Central memory CD8-positive, alpha-beta T cell (primary cell): ENCODE data around the gene WDFY3.
"Not testable (repeated sequence)": the region's sequence is repeated elsewhere in the genome, so short reads cannot be mapped to it uniquely, and the experiment has no call there.

Source experiments
- ATAC-seq: fragments of 150-1000 bp; cut with Tn5 transposase; replicated peaks from 2 replicates; pipeline ENCODE4 v1.10.0; 2022; ENCODE audit warnings: mild to moderate bottlenecking, moderate FRiP score, moderate number of reproducible peaks; ENCODE audit not compliant: poor library complexity, severe bottlenecking; ENCODE audit errors: extremely low read depth
- DNase-seq, 2 donors: peaks; one replicate each; pipeline ENCODE4 v3.0.0; 2021; ENCODE audit warnings: low spot score in 2 of 2
- H3K27ac Mint-ChIP-seq: one replicate; pipeline ENCODE4 v1.8.0; 2022; ENCODE audit warnings: low read depth, mild to moderate bottlenecking, moderate library complexity, mixed read lengths
- H3K27me3 Mint-ChIP-seq: one replicate; pipeline ENCODE4 v1.8.0; 2022; ENCODE audit warnings: mixed read lengths
- H3K36me3 Mint-ChIP-seq: one replicate; pipeline ENCODE4 v1.8.0; 2022; ENCODE audit warnings: mild to moderate bottlenecking, moderate library complexity, mixed read lengths; ENCODE audit not compliant: insufficient read depth
- H3K4me1 Mint-ChIP-seq: one replicate; pipeline ENCODE4 v1.8.0; 2022; ENCODE audit warnings: mixed read lengths
- H3K4me3 Mint-ChIP-seq: one replicate; pipeline ENCODE4 v1.8.0; 2022; ENCODE audit warnings: mild to moderate bottlenecking, moderate library complexity, mixed read lengths
- H3K9me3 Mint-ChIP-seq: one replicate; pipeline ENCODE4 v1.8.0; 2022; ENCODE audit warnings: mixed read lengths

WDFY3 gene

DNA sequence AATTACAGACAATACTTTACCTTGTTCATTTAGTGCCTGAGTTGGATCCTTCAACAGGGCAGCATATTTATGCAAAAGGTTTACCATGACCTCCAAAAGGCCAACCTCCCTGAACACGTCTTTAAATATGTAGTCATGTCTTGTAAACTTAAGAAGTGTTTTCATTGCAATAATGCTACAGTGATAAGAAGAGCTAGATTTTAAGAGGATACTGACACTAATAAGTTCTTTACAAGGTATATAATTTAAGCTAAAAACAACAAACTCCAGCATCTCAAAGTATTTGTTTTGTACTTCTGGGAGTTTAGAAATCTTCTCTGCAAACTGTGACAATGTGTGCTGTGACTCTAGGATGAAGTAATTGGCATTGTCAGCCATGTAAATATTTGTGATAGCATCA lies 145.4 kb downstream of the WDFY3 start:
- DNase-seq = no peak
- ATAC-seq = no peak
- Mint-ChIP-seq H3K27ac (no peak overlapping the region), H3K4me3 (no peak overlapping the region), H3K4me1 (no peaks in the 10 kb centered on the region), H3K36me3 (no peaks in the 10 kb centered on the region), H3K9me3 (peaks cover 4% of the 10 kb centered on the region), H3K27me3 (no peaks in the 10 kb centered on the region)

DNA sequence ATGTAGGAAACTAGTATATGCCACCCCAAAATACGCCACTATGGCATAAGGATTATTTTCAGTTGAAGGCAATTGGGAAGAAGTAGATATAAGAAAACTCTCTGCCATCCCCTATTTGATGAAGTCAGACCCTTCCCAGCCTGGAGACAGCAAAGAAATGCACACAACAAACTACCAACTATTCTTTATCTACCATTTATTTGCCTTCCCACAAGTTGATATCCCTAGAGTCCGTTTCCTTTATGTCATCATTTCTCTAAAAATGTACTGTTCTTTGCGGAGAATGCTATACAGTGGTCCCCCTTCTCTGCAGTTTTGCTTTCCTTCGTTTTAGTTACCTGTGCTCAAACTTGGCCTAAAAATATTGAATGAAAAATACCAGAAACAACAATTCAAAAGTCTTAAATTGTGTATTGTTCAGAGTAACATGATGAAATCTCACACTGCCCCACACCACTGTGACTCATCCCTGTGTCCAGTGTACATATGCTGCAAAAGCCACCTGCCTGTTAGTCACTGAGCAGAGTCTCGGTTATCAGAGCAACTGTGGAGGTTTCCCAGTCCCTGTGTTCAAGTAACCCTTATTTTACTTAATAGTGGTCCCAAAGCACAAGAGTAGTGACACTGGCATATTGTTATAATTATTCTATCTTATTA lies 152.3 kb downstream of the WDFY3 start:
- Mint-ChIP-seq H3K27me3 (no peaks in the 10 kb centered on the region), H3K27ac (no peak overlapping the region), H3K4me1 (no peaks in the 10 kb centered on the region), H3K36me3 (no peaks in the 10 kb centered on the region), H3K9me3 (peaks cover 4% of the 10 kb centered on the region), H3K4me3 (no peak overlapping the region)
- ATAC-seq (no peak), DNase-seq (no peak)

DNA sequence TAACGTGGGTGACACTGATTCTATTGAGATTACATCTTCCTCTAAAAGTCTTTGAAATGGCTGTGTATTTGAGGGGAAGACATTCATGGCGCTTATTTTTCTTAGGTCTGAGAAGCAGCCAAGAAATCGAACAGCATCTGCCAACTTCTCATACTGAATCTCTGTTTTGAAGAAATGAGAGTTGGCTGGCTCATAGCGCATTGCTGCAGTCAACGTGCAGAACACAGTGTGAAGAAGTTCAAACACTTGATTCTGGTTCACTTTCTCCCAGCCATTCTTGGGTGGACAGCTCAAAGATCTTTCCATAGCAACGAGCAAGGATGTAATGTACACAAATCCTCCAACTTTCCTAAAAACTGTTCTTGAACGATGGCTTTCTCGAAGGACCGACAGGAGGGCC lies 156.5 kb downstream of the WDFY3 start:
- Mint-ChIP-seq H3K27me3 (no peaks in the 10 kb centered on the region), H3K4me3 (no peak overlapping the region), H3K9me3 (peaks cover 5% of the 10 kb centered on the region), H3K4me1 (no peaks in the 10 kb centered on the region), H3K27ac (no peak overlapping the region), H3K36me3 (no peaks in the 10 kb centered on the region)
- no peak for ATAC-seq
- DNase-seq = no peak

DNA sequence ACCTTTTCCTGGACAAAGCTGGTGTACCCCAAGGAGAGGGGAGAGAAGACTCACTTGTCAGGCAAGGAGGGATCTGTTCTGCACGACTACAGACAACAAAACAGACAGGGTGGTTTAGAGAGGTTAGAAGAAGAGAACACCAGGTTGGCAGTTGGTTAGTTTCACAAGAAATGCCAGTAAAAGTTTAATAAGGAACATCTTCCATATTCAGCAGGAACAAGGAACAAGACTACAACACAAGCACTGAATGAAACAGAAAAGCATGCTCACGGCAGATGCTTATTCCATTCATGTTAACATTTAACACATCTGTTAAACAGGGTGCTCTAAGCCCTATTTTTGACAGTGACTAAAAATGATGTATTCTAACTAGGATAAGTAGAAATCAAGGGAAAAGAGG lies 158.2 kb downstream of the WDFY3 start:
- Mint-ChIP-seq H3K27me3 (no peaks in the 10 kb centered on the region), H3K27ac (no peak overlapping the region), H3K4me1 (no peaks in the 10 kb centered on the region), H3K9me3 (peaks cover 5% of the 10 kb centered on the region), H3K4me3 (no peak overlapping the region), H3K36me3 (no peaks in the 10 kb centered on the region)
- ATAC-seq (no peak), DNase-seq (no peak)

DNA sequence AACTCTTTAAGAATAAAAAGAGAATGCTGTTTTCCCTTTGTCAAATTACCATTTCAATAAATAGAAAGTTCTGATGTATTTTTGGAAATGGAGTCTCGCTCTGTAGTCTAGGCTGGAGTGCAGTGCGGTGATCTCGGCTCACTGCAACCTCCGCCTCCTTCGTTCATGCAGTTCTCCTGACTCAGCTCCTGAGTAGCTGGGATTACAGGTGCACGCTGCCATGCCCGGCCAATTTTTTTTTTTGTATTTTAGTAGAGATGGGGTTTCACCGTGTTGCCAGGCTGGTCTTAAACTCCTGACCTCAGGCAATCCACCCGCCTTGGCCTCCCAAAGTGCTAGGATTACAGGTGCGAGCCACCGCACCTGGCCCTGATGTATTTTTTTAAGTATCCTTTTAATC lies 159.9 kb downstream of the WDFY3 start:
- H3K9me3 Mint-ChIP-seq, H3K27ac Mint-ChIP-seq, H3K4me3 Mint-ChIP-seq, H3K4me1 Mint-ChIP-seq, H3K27me3 Mint-ChIP-seq, DNase-seq, ATAC-seq, H3K36me3 Mint-ChIP-seq: not testable (repeated sequence)

DNA sequence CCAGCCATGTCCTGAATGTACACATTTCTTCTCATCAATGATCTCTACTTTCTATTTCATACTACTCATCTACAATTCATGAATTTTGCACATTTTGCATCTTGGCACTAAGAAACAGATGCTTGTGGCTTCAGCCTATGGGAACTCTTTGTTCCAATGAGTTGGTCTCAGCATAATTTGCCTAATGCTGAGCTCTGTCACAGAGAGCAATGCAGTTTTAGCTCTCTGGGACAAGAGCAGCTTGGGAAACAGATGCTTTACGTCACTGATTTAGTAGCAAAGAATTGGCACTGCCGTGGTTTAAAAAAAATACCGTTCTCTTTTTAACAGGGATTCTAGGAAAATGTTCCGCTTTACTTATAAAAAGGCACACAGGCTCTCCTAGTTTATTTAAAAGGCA lies 162.4 kb downstream of the WDFY3 start:
- Mint-ChIP-seq H3K27ac (no peak overlapping the region), H3K36me3 (no peaks in the 10 kb centered on the region), H3K27me3 (no peaks in the 10 kb centered on the region), H3K4me1 (no peaks in the 10 kb centered on the region), H3K9me3 (peaks cover 1% of the 10 kb centered on the region), H3K4me3 (no peak overlapping the region)
- no peak for DNase-seq
- no peak for ATAC-seq

DNA sequence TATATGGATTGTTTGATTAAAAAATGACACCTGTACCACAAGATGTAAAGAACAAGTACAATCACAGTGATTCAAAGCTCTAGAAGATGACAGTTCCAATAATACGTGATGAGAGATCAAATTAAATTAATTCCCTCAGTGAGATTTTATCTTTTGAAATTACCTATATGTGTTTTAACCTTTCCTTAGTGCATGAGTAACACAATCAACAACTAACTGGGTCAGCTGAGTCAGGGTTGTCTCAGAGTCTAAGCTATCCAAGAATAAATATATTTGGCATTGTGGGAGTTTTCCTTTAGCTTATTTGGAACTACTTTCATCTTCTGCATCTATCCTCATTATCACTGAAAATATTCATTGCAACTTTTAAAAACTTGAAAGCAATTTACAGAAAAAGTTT lies 162.8 kb downstream of the WDFY3 start:
- DNase-seq (no peak), ATAC-seq (no peak)
- H3K36me3 Mint-ChIP-seq = no peaks in the 10 kb centered on the region
- H3K4me3 Mint-ChIP-seq = no peak overlapping the region
- H3K27ac Mint-ChIP-seq = no peak overlapping the region
- no peaks in the 10 kb centered on the region for H3K4me1 Mint-ChIP-seq
- peaks cover 5% of the 10 kb centered on the region for H3K9me3 Mint-ChIP-seq
- H3K27me3 Mint-ChIP-seq = no peaks in the 10 kb centered on the region

DNA sequence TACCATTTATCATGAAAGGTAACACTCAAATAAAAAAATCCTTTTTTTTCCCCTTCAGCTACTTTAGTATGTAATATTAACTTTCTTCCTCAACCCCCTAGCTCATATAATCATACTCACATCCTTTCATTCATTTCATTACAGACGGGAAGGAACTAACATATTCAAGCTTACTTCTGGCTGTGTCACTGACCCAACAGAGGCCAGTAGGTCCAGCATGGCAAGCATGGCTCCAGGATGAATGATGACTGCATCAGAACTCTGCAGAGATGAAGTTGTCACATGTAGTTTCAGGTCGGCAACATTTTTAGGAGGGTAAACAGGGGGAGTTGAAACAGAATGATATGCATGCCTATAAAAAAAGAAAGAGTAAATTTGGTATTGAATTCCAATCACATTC lies 163.4 kb downstream of the WDFY3 start:
- H3K4me1 Mint-ChIP-seq = no peaks in the 10 kb centered on the region
- no peaks in the 10 kb centered on the region for H3K27me3 Mint-ChIP-seq
- H3K4me3 Mint-ChIP-seq = no peak overlapping the region
- no peaks in the 10 kb centered on the region for H3K36me3 Mint-ChIP-seq
- no peak overlapping the region for H3K27ac Mint-ChIP-seq
- H3K9me3 Mint-ChIP-seq = peaks cover 9% of the 10 kb centered on the region
- no peak for DNase-seq
- ATAC-seq = no peak

DNA sequence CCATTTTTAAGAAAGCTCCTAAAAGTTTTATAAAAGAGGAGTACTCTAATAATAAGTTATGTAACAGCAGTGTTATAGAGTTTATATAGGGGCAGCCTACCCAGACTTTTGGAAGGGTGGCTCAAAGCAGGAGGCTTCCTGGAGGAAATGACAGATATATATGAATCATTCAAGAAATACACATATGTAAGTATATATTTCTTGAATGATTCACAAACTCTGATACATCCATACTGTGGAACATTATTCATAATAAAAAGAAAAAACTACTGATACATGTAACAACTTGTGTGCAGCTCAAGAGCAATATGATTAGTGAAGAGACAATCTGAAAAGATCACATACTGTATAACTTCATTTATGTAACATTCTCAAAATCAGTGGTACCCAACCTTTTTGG lies 166.2 kb downstream of the WDFY3 start:
- ATAC-seq = no peak
- no peaks in the 10 kb centered on the region for H3K36me3 Mint-ChIP-seq

DNA sequence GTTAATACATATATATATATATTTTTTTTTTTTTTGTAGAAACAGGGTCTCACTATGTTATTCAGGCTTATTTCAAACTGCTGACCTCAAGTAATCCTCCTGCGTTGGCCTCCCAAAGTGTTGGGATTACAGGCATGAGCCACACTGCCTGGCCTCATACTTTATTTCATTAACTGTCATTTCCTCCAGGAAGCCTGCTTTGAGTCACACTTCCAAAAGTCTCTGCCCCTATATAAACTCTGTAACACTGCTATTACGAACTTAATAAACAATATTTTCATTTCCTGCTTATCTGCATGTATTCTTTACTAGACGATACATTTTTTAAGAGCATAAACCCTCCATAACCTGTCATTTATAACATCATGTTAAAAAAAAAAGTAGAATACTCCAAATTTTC lies 167.2 kb downstream of the WDFY3 start:
- H3K27me3 Mint-ChIP-seq = no peaks in the 10 kb centered on the region
- ATAC-seq (no peak), DNase-seq (no peak)
- no peaks in the 10 kb centered on the region for H3K4me1 Mint-ChIP-seq
- H3K27ac Mint-ChIP-seq = no peak overlapping the region
- peaks cover 9% of the 10 kb centered on the region for H3K9me3 Mint-ChIP-seq
- no peak overlapping the region for H3K4me3 Mint-ChIP-seq
- H3K36me3 Mint-ChIP-seq = no peaks in the 10 kb centered on the region

More for the DNA sequence above, 166.2 kb downstream of the WDFY3 start:
- H3K9me3 Mint-ChIP-seq = peaks cover 9% of the 10 kb centered on the region
- no peak for DNase-seq
- no peaks in the 10 kb centered on the region for H3K4me1 Mint-ChIP-seq
- no peak overlapping the region for H3K27ac Mint-ChIP-seq
- no peaks in the 10 kb centered on the region for H3K27me3 Mint-ChIP-seq
- no peak overlapping the region for H3K4me3 Mint-ChIP-seq

DNA sequence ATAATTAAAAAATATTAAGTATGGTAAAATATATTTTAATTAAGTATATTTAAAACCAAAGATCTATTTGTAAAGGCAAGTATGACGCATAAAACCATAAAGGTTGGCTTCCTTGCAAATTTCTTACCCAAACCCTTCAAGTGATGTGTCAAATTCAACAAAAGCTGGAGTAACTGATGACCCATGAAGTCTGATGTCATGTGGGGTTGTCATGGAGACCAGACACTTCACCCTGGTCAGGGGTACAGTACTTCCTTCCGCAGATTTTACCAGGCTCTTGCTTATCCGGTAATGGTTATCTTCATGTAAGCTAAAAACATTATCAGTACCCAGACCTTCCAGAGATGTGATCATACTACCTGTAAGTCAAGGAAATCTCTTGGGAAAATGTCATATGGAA lies 170.1 kb downstream of the WDFY3 start:
- no peaks in the 10 kb centered on the region for H3K4me1 Mint-ChIP-seq
- H3K27ac Mint-ChIP-seq = no peak overlapping the region
- no peaks in the 10 kb centered on the region for H3K27me3 Mint-ChIP-seq
- no peak overlapping the region for H3K4me3 Mint-ChIP-seq
- H3K9me3 Mint-ChIP-seq = peaks cover 9% of the 10 kb centered on the region
- ATAC-seq (no peak), DNase-seq (no peak)
- H3K36me3 Mint-ChIP-seq = no peaks in the 10 kb centered on the region

DNA sequence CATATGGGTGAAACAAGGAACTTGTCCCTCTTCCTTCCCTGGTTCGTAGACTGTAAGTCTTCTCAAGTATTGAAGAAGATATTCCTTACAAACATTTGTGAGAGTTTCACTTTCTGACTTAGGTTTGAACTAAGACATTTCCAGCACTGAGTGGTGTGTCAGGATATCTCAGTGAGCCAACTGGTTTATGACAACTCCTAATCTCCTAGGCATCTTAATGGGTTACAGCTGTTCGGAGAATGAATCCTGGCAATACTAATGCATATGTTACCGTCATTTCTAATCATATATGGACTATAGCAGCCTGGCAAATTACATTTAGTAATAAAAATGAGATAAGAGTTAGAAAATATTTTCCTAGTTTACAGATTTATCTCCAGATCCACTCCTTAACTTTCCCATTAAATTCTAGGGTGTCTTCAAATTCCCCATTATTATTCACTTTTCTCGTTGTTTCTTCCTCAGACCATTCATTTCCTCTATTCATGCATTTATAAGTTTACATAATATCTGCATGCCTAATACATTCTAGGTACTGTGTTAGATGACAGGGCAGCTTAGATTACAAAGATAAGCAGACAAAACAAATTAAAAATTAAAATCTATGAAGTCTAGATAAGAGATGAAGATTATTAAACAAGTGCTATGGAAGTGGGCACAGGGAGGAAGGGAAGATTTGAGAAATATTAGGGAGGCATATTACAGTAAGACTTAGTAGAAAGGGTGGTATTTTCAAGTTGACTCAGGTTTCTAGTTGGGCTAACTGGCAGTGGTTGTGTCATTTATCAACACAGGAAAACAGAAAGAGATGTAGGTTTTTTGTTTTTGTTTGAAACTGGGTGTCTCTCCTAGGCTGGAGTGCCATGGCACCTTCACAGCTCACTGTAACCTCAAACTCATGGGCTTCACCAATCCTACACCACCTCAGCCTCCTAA lies 173.9 kb downstream of the WDFY3 start:
- Mint-ChIP-seq H3K4me3 (no peak overlapping the region), H3K4me1 (no peaks in the 10 kb centered on the region), H3K27ac (no peak overlapping the region), H3K9me3 (no peaks in the 10 kb centered on the region), H3K36me3 (no peaks in the 10 kb centered on the region), H3K27me3 (no peaks in the 10 kb centered on the region)
- ATAC-seq (no peak), DNase-seq (no peak)
